Measurements from ENCODE around the gene RPUSD2.

RPUSD2 gene, protein sequence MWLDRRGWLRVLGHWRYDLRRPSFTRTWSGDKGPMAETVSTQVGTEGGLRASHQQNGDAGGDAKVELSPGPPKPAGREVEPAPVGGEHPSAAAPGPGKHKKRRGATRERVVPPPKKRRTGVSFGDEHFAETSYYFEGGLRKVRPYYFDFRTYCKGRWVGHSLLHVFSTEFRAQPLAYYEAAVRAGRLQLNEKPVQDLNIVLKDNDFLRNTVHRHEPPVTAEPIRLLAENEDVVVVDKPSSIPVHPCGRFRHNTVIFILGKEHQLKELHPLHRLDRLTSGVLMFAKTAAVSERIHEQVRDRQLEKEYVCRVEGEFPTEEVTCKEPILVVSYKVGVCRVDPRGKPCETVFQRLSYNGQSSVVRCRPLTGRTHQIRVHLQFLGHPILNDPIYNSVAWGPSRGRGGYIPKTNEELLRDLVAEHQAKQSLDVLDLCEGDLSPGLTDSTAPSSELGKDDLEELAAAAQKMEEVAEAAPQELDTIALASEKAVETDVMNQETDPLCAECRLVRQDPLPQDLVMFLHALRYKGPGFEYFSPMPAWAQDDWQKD

DNA sequence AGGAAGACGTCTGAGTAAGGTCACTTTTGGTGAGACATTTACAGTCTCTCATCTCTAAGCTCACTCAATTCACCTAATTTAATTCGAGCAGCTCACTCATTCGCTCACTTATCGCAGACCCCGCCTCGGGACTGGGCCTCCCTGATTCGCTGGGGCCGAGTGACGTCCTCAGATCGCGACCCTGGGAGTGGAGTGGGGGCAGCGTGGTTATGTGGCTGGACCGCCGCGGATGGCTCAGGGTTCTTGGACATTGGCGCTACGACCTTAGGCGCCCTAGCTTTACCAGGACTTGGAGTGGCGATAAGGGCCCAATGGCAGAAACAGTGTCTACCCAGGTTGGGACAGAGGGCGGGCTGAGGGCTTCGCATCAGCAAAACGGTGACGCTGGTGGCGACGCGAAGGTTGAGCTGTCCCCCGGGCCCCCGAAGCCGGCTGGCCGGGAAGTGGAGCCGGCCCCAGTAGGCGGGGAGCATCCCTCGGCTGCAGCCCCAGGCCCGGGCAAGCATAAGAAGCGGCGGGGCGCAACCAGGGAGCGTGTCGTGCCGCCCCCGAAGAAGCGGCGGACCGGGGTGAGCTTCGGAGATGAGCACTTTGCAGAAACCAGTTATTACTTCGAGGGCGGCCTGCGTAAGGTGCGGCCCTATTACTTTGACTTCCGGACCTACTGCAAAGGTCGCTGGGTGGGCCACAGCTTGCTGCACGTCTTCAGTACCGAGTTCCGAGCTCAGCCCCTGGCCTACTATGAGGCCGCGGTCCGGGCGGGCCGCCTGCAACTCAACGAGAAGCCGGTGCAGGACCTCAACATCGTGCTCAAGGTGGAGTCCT lies at the start of gene RPUSD2:
RPUSD2 (plus strand) TSS at position 171 of the 825 bp plus-strand sequence; CDS start at position 210, 39 bp downstream.
- peak; percentile 74 for DNase-seq

DNA sequence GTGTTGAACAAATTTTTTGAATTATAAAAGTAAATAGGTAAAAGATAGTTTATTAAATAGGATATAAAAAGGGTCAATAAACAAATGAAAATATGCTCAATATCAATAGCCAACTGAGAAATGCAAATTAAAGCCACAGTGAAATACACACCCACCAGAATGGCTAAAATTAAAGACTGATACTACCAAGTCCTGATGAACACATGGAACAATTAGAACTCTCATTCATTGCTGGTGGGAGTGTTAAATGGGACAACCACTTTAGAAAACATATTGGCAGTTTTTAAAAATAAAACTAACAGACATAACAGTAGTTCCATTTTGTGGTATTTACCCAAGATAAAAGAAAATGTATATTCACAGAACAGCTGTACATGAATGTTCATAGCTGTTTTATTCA lies 45.5 kb upstream of the RPUSD2 start:
- no peak for DNase-seq

DNA sequence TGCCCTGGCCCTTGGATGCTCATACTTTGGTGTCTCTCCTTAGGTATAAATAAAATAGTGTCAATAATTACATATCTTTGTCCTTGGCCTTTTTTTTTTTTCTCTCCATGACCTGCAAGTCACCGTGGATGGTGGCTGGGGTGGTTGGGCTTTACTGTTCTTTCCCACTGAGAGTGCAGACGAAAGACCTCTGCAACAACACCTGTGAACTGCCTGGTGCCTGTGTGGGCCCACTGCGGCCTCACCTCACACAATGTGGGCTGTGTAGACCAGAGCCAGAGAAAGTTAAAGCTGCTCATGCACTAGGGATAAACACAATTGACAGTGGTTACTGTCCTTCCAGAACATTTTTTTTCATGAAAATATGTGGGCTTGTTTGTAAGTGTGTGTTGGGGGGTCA lies 43.2 kb upstream of the RPUSD2 start:
- DNase-seq, result no peak

DNA sequence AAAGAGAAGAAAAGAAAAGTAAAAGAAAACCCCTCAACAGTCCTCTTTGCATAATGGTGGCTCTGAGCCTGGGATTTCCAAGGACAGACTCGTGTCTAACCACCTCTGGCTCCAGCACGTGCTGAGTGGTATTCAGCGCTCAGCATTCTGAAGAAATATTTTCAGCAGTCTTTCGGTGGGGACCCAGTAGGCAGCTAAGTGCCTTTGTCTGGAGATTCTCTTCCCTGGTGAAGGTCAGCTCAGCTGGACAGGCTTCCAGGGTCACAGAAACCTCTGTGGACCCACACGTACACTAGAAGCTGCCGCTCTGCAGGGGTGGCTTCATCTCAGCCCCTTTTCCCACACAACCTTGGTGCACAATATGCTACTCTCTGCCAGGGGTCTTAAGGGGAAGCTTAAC lies 40.3 kb upstream of the RPUSD2 start:
- DNase-seq, result no peak

DNA sequence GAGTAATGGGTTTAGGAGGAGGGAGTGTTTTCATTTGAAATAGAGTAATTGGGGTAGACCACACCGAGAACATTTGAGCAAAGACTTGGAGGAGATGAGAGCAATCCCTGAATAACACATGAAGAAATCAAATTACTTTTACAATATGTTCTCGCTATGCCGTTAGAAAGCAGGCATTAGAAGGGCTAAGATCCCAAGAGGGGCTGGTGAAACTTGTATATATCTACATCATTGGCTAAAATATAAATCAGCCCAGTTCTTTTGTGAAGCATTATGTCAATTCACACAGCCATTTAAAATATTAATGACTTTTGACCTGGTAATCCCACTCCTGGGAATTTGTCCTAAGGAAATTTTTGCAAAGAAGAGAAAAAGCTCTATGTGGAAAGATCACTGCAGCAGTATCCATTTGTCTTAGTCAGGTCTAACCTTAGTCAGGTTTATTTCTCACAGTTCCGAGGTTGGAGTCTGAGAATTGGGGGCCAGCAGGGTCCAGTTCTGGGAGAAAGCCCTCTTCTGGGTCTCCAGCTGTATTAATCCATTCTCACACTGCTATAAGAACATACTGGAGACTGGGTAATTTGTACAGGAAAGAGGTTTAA lies 35.2 kb upstream of the RPUSD2 start:
- no peak for DNase-seq

DNA sequence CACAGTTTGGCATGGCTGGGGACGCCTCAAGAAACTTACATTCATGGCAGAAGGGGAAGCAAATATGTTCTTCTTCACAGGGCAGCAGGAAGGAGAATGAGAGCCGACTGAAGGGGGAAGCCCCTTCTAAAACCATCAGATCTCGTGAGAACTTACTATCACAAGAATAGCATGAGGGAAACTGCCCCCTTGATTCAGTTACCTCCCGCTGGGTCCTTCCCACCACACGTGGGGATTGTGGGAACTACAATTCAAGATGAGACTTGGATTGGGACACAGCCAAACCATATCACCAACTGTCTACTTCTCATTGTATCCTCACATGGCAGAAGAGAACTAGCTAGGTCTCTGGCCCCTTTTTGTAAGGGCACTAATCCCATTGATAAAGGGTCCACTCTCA lies 34.7 kb upstream of the RPUSD2 start:
- DNase-seq, result no peak

DNA sequence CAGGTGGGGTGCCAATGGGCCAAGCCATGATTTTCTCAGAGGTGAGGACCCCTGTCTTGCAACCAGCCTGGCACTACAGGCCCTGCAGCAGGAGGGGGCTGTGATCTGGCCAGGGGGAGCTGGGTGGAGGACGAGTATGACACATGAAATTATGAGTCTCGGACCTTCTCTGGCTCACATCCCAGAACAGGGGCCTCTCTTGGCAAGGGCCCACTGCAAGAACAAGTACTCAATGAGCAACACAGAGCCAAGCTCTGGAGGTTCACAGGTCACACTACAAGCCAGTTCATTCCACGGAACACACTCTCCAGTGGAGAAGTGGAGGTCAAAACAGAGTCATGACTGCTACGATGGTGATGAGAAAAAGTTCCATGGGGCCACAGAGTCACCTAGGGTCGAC lies 32.6 kb upstream of the RPUSD2 start:
- DNase-seq, result no peak

DNA sequence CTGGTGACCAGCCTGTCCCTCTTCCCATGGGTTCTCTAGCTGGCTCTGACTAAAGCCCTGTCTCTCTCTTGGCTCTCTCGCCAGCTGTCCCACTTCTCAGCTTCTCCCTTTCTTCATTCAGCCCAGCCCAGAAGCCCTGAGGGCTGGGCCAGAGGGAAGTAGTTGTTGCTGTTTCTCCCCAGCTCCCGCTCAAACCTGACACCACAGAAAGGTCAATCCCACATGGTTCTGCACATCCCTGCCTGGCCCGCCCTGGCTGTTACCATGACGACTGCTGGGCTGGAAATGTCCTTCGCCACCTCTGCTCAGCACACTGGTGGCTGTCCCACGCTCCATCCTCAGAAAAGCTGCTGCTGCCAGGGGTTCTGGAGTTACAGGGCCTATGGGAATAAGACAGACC lies 30.1 kb upstream of the RPUSD2 start:
- no peak for DNase-seq

DNA sequence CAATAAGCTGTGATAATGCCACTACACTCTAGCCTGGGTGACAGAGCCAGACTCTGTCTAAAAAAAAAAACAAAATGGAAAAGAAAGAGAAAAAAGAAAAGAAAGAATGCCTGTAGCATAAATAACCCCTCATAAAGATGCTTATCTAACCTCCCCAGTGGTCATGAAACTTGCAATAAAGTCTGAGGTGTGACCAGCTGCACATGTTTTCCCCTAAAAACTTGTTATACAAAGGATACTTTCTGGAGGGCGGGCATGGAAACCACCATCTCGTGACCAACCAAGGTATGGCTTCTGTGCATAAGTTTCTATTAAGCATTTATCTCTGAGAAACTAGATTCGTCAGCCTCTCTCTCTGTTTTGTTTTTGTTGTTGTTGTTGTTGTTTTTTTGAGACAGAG lies 26.0 kb upstream of the RPUSD2 start:
- no peak for DNase-seq

DNA sequence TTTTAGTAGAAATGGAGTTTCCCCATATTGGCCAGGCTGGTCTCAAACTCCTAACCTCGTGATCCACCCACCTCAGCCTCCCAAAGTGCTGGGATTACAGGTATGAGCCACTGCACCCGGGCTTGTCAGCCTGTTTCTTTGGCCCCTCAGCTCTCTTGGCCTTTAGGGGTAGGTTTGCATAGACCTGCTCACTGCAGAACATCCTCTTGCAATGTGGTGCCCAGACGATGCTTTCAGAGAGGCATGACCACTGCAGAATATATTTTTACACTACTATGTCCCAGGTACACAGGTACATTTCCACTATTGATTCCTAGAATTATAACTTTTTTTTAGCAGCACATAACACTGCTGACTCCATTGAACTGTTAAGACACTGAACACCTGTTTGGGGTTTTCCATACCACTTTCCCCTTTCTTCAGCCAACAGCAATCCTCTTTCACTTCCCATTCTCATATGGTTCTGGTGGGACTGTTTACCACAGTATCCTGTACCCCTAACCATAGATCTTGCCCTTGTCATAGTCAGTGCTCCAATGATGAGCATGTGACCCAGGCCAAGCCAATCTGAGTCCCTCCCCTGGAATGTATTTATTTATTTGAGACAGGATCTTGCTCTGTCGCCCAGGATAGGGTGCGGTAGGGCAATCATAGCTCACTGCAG lies 25.3 kb upstream of the RPUSD2 start:
- no peak for DNase-seq

DNA sequence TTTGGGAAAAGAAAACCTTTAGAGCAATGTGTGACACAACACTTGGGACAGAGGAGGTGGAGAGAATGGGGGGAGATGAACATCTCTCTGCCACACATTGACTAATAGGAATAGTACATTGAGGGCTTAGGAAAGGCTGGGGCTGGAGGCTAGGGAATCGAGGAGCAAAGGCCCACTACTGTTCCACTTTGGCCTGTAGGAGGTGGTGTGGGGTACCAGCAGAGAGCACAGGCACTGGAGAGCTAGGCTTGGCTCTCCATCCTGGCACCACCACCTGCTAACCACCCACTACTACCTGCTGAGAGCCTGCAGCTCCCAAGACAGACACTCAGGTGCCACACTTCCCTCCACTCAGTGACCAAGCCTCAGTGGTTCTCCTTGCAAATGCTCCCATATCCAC lies 23.6 kb upstream of the RPUSD2 start:
- DNase-seq, result no peak

DNA sequence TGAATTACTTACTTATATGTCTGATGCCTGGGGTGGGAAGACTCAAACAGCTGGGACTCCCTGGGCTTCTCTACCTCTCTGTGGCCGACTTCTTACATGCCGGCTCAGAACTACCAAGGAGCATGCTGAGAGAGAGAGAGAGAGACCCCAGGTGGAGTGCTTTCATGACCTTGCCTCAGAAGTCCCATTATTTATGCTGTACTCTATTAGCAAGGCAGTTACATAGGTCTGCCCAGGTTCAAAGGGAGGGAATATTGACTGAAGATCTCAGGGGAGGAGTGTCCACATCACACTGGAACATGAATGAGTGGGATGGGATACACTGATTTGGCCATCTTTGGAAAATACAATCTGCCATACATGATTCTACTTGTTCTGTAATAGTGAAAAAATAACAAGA lies 20.5 kb upstream of the RPUSD2 start:
- DNase-seq, result no peak

DNA sequence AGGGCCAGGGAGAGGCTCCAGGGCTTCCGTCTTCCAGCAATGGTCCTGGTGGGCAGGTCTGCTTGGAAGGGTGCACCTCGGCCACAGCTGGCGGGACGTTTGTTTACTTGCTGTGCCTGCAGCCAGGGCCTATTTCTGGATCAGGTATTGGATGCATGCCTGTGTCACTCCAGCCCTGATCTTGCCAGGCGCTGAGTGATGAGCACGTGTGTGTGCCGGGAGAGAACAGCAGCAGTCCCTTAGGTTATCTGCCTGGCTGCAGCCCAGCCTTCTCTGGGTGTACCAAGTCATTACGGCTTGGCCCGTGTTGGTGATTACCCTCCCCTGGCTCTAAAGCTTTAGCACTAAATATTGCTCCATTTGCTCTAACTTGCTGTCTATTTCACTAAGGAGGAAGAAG lies 19.2 kb upstream of the RPUSD2 start:
- DNase-seq, result no peak

DNA sequence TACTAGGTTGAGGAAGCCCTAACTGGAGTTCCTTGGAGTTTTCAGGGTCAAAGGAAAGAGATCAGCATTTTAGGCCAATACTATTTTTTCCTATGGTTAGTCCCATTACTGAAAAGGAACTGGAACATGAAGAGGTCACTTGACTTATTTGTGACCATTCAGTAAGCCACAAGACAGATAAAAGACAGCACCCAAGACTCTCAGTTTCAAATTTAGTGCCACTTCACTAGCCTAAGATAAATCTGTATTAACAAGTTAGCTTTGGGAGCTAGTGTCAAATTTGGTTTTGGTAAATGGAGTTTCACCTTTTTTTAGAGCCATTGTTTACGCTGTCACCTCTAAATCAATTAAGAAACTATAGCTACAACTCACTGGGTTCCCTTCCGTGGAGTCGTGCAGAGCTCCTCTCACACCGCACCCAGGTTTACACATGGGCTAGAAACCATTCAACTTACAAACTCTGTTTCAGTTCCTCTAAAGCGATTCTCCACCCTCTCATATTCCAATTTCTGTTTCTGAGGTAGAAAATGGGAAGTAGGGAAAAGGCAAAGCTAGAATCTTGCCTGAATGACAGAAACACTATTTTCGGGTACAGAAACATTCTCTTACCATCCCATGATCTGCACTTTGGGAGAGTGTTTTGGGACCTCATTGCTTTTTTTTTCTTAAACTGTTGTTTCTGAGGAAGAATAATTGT lies 18.6 kb upstream of the RPUSD2 start:
- no peak for DNase-seq

DNA sequence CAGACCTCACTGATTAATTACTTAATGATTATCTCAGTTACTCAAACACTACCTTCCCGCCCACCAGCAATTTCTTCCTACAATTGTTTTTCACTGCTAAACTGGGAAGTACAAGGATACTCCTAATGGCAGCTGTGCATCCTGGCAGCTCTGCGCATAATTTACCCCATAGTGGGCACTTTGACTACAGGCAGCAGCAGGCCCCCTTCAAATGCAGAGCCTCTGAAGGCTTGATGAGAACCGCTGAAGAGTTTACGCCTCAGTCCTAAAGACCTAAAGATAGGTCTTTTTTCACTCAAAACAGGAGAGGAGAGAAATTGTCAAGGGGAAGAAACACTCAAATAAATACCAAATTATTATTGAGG lies 15.0 kb upstream of the RPUSD2 start:
- no peak for DNase-seq

DNA sequence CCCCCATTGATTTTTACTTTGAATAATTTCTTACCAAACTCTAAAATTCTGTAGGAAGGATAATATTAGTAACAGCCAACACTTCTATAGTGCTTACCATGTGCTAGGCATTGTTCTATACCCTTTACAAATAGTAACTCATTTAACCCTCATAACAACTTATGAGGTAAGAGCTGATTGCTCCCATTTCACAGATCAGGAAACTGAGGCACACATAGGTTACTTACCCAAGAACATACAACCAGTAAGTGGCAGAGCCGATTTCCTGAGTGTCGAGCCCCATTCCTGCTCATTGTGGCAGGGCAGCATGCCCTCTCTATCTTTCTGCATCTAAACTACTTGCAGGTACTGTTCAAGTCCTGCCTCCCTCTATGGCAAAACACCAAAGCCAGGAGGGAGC lies 13.2 kb upstream of the RPUSD2 start:
- DNase-seq, result no peak

DNA sequence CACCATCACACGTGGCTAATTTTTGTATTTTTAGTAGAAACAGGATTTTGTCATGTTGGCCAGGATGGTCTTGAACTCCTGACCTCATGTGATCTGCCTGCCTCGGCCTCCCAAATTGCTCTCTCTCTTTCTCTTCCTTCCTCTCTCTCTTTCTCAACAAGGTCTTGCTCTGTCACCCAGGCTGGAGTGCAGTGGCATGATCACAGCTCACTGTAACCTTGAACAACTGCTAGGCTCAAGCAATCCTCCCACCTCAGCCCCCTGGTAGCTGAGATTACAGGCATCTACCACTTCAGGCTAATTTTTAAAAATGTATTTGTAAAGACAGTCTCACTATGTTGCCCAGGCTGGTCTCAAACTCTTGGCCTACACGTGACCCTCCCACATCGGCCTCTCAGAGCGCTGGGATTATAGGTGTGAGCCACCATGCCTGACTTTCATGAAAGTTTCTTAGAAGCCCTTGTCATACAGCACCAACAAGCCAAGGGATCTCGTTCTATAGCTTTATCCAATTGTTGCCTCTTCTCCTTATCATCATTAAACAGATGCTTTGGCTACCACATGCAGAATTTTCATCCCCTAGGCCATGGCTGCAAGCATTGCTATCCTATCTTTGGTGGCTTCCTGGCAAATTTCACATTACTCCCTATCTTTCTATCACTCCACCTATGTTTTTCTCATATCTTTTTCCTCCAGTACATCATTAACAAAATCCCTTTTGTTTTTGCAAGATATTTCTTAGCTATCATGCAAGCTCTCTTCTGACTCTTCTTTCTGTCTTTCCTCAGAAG lies 10.0 kb upstream of the RPUSD2 start:
- no peak for DNase-seq

DNA sequence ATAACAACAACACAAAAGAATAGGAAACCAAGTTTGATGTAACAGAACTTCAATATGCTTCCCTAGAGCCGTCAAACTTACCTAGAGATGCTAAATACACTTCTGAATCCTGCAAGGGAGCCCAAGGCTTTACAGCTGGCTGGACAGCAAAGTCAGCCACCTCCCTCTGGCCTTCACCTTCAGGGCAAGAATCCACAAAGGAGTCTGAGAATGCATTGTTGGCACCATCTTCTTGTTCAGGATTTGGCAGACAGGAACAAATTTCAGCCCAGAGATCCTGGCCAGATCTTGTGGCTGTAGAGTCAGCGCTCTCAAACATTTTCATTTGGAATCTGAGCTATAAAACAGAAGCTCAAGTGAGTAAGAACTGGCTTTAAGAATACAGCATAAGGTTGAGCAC lies 6.4 kb upstream of the RPUSD2 start:
- no peak for DNase-seq

DNA sequence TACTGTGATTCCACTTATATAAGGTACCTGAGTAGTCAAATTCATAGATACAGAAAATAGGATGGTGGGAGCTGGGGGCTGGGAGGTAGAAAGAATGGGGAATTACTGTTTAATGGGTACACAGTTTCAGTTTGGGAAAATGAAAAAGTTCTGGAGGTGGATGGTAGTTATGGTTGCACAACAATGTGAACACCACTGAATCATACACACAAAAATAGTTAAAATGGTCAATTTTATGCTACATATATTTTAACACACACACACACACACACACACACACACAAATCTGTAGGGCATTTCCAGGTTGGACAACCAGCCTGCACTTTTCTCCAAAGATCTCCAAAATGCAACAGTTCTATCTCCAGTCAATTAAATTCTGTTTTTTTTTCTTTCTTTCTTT lies 5.7 kb upstream of the RPUSD2 start:
- DNase-seq, result no peak

DNA sequence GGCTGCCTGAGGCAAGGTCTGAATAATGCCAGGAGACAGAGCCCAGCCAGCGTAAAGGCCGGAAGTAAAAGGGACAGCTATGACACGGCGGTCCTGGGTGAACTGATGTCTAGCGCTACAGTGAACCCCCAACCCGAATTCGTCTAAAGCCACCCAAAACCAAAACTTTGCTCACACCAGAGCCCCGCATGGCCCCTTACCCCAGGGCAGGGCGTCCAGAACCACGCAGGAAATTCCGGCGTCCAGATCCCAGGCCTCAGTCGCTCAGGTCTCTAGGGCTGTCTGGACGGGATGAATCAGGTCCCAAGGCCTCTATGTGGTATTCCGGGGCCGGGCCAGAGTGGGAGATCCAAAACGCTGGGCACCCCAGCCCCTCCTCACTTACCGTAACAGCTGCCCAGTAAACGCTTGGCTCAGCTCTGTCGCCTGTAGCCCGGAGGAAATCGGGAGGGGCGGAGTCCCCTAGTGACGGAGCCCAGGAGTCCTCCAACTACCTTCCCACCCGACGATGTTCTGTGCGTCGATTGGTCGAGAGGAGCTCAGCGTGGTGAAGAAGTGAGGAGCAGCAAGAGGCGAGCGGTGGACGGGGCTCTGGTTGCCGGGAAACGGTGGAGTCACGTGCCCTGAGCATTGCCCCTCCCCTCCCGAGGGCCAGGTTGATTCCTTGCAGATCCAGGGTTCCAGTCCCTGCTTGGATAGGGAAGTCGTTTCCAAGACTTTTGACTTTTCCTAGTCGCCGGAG lies 4.3 kb upstream of the RPUSD2 start, which contains the start of gene CCDC32:
CCDC32 (minus strand) TSS at position 452 of the 742 bp plus-strand sequence. CDS start 2,027 bp downstream, outside the sequence.
- DNase-seq, result peak; percentile 93

All from NCI-H1694 (cell line).